Measurements from ENCODE around the gene DGKD.

Gene DGKD

DNA sequence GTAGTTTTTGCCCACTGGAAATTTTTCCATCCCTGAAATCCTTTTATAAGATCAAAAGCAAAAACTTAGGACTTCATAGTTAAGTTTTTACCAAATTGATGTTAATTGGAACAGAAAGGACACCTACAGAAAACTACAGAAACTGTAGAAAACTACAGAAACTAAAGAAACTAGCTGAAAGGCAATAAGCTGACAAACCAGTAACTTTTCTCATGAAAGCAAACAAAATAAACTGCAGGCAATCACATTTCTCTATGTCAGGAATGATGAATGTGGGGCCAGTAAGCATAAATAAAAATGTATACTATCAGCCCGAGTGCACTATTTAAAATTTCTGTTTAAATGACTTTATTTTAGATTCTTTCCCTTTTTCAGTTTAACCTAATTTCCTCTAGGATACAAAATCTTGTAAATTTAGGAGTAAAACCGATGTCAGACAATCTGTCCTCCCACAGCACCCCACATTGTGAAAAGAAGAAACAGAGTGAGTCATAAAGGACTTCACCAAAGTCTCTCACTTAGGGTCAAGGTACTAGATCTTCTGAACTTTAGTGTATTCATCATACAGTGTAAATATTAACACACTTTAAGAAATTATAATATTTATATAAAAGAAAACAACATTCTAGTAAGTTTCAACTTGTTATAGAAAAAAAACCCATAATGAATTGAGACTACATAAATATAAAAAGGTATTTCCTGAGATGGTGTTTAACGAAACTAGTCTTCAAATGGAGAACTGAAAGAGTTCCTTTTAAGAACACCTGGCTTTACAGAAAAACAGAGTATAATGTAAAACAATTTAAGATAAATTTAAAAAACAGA is 165.7 kb downstream of the DGKD start:
- H3K4me3 Mint-ChIP-seq = no peak overlapping the region
- intact Hi-C loops (cut with micrococcal nuclease) = no loop called here
- H3K9me3 Mint-ChIP-seq = no peaks in the 10 kb centered on the region
- no peak overlapping the region for H3K27ac Mint-ChIP-seq
- no peaks in the 10 kb centered on the region for H3K27me3 Mint-ChIP-seq
- no peaks in the 10 kb centered on the region for H3K4me1 Mint-ChIP-seq (ENCODE audit: low read depth)
- peaks cover 59% of the 10 kb centered on the region for H3K36me3 Mint-ChIP-seq (ENCODE audit: low read depth)

All from dendritic cell treated with granulocyte-macrophage colony-stimulating factor and Interleukin-4, amounts not matched to agents 40 ng/mL and 50 ng/mL, for 4 days (primary cell).